Stimulated activated CD8-positive, alpha-beta memory T cell treated with anti-CD3 and anti-CD28 coated beads, Interleukin-4, amount 100 ng/mL, for 48 hours (primary cell): ENCODE data around the gene FARS2.

Experiments
- DNase-seq: peaks from one replicate; pipeline ENCODE4 v3.0.0-alpha.2; 2020

FARS2 gene

DNA sequence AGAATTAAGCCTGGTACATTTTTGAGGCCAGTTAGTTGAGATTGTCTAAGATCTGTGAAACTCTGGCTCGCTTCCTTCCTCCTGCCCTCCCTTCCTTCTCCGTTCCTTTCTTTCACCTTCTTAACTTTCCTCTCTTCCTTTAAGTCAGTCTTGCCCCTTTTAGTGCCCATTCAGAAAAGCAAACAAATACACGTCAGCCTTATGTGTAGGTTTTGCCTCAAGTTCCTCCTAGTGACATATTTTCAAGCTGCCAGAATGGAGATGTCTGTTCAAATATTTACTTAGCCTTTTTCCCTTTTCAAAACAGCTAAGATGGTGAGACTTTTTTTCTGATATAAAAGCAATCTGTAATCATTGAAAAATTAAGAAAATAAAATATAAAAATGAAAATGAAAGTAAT, 178.4 kb downstream of the FARS2 start:
- DNase-seq: no peak

DNA sequence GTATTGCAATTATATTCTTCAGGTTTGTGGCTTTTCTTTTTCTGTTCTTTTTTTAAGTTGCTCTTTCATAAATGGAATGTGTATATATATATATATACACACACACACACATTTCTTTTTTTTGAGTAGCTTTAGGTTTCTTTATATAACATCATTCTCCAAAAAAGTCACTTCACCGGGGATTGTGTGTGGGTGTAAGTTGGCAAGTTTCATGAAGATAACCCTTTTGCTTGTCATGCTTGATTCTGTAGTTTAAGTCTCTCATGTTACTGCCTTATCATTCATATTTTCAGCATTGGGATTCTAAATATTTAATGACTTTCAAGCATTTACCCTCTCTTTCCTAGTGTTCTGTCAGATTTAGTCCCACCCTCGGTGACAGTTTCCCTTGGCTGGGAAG, 181.0 kb downstream of the FARS2 start:
- no peak for DNase-seq

DNA sequence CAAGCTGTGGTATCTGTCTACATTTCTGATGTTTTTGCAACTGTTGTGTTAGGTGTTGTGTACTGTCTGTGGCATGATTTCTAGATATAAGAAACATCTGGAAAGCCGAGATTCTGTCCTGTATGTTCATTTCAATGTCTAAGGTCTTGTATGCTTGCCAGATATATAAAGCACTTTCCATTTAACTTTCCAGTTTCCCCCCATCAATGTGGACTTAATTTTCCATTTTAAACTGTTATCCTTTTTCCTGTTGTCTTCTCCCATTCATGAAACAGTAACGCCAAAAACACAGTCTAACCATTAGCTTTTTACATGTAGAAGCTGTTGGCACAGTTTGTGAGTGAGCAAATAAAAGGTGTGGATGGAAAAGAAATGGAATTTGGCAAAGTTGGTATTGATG, 181.6 kb downstream of the FARS2 start:
- DNase-seq: no peak

- DNase-seq: no peak
These were observed 182.2 kb downstream of the FARS2 start for GRCh38 chr6:5443491-5443890.

DNA sequence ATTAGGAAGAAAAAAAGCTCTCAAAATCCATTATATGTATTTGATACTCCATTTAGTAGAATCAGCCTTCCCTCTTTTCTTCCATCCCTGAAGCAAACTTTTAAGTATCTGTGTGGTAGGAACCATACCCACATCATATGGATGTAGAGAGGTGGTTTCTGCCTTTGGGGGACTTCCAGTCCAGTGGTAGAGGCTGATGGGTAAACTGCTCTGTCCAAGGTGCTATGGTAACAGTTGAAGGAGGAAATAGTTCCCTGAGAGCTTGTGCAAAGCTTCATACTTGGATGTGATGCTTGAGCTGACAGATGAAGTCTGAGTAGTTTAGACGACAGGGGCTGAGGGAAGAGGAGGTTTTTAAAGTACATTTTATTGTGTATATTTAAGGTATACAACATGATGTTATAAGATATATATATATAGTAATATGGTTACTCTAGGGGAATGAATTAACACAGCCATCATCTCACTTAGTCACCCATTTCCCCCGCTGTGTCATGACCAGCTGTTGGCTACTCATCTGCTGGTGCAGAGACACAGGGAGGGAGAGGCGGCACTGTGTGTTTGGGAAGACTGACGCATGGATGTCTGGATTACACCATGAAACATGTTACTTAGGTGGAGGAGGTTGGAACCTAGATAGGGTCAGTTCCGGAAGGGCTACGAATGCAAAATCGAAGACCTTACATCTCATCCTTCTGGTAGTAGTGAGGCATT, 185.2 kb downstream of the FARS2 start:
- DNase-seq: no peak

DNA sequence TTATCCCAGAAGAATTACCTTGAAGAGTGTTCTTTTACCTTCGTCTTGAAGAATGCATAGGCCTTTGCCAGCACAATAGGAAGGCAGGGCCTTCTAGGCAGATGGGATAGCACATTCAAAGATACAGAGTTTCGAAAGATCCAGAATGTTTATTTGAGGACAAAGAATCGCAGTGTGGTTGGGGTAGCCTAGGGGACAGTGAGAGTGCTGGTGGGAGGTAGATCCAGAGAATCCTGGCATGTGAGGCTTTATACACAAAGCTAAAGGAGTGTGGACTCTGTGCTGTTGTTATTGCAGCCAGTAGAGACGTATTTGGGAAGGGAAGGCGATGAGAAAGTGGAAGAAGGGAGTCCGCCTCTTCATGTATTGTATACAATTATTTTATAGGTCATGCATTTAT, 186.6 kb downstream of the FARS2 start:
- DNase-seq: no peak

DNA sequence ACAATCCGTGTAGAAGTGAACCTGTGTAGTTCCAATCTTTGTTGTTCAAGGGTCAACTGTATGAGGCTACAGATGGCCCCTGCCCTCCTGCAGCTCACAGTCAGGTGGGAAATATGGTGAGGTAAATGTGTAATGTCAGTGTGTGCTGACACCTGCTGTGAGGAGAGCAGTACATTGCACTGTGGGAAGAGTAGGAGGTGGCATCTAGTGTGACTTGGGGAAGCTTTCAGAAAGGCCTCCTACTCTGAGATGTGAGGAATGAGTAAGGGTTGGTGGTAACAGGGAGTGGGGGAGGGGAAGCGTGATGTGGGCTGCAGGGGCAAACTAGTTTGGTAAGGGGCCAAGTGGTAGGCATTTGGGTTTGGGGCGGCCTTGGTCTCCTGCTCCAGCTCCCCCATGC, 188.8 kb downstream of the FARS2 start:
- DNase-seq: no peak

GRCh38 chr6:5453546-5453945, 192.2 kb downstream of the FARS2 start:
- no peak for DNase-seq

DNA sequence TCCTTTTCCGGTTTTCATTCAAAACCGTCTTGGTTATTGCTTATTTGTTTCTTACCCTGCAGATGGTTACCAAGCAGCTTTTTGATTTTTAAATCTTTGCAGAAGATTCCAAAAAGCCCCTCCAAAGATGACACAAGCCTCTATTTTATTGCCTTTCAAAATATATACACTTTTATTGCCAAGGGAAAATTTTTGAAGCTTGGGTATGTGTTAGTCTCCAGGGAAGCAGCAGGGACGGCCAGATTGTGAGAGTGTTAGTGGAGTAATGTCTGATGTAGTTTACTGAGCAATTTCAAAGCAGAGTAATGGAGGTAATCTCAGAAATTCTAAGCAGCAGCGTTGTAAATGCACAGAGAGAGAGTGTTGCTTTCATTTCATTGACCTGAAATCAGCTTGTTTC, 193.8 kb downstream of the FARS2 start:
- DNase-seq: no peak

DNA sequence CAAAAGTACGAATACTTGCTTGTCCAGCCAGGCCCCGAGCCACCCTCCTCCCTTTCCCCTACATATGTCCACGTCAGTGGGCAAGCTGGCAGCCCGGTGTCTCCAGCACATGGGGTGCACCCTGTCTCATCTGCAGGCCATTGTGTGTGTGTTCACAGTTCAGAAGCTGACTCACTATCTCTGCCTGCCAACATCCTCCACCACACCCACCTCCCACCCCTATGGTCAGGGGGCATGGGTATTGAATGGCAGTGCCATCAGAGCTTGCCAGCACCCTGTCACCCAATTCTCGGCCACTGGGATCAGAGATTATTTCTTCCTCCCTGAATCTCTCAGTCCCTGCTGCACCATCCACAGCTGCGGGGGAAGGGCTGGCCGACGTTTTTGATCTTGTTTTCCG, 195.7 kb downstream of the FARS2 start:
- no peak for DNase-seq

DNA sequence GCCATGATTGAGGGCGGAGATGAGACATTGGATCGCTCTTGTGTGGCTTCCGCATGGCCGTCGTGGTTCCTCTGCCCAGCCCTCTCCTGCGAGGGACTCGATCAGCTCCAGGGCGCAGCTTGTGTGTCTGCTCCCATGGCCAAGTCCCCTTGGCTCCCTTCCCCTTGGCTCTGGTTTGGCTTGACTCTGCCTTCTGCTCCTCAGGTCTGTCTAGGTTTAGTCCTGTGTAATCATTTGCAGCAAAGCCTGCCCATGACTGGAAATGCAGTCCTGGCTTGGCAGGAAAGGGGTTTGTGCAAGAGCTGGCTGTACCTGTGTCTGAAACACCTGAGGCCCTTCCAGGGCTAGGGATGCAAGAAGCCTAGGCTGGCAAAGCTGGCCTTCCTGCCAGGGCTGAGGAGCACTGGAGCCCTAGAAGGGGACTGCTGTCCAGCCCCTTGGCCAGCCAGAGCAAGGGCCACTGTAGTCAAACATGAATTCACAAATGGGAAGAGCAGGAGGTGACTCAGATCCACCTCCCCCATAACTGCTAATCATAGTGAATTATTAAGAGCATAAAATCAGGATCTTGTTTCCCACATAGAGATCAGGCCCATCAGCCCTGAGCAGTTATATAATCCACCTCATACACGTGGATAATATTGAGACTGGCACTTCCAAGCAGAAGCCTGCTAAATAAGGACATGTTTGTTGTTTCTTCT, 196.8 kb downstream of the FARS2 start:
- DNase-seq: no peak

- DNase-seq: no peak
These were observed 198.0 kb downstream of the FARS2 start for GRCh38 chr6:5459346-5459745.

DNA sequence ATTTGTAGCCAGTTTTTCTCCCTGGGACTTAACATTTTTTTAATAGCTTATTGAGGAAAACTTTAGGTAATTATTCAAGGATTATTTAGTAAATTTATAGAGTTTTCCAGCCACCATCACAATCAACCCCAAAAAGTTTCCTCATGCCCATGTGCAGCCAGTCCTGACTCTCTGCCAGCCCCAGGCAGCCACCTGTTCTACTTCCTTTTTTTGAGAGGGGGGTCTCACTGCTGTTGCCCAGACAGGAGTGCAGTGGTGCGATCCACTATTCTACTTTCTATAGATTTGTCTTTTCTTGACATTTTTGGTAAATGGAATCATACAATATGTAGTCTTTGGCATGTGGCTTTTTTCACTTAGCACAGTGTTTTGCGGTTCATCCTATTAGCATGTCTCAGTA, 200.1 kb downstream of the FARS2 start:
- no peak for DNase-seq

DNA sequence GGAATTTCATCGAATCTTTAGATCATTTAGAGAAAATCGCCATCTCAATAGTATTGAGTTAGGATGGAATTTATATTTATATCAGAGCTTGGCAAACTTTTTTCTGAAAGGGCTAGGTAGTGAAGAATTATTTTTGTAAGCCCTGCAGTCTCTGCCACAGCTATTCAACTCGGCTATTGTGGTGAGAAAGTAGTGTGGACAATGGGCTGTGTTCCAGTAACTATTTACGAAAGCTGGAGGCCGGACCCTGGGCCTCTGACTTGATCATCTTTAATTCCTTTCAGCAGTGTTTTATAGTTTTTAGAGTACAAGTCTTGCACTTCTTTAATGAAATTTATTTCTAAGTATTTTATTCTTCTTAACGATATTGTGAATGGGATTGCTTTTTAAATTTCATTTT, 201.5 kb downstream of the FARS2 start:
- DNase-seq: no peak

DNA sequence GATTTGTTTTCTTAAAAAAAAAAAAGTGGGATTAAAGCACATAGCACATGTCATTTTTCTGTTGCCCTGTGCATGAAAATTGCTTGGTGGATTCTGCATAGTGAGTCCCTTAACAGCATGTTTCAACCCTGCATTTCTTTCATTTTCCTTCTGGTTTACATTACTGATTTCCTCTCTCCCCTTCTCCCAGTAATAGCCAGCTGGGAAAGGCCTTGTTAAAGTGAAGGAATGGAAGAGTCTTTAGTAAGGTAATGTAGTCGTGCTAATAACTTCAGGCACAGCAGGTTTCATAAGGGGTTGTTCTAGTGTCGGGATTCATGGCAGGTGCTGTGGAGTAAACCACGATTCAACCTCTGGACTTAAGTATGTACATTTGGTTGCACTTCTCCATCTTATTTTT, 202.4 kb downstream of the FARS2 start:
- DNase-seq: no peak

GRCh38 chr6:5464099-5464885, 203.0 kb downstream of the FARS2 start:
- DNase-seq: no peak

- no peak for DNase-seq
These were observed 205.2 kb downstream of the FARS2 start for GRCh38 chr6:5466281-5467136.

DNA sequence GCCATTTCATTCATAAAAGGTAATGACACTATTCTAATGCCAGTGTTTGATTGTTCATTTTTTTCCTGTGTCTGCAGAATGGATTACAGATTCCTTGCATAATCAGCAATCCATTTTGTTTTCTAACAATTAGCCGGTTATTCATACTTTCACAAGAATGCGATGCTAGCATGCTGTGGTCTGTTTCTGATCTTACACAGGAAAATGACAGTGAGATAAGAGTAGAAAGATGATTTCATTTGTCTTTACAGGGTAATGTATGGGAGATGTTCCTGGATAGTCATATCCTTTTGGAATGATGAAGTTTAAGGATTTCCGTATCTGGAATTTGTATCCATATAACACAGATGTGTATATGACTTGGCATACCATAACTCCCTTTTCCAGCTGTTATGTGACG, 207.3 kb downstream of the FARS2 start:
- DNase-seq: no peak

DNA sequence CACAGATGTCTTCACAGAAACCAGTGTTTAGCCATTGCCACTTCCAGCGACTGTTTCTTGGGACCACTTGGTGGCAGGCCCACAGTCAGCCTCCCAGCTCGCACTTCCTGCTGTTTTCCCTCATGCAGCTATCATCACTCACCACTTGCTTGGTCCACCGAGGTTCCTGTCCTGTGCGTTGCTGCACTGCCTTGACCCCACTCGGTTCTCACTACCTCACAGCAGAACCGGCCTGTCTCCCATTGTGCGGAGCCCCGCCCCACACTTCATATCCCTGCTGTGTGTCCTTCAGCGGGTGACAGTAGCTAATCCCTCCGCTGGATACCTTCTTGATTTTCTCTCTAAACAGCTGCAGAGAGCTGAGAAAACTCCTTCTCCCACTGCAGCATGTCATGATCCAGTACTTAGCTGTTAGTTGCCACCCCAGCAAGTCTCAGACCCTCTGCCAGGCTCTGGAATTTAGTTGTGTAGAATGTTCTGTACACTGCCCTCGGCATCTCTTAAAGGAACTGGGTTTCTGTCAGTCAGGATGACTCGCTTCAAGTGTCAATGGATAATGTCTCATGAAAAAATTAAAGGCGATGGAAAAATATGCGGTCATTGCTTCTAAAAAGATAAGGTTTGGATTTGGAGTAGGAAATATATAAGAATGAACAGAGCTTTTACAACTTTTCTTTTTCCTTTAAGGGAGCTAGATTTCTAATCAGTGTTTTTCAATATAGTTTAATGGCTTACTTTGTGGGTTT, 208.0 kb downstream of the FARS2 start:
- no peak for DNase-seq

- peak; percentile 76 for DNase-seq
These were observed 209.7 kb downstream of the FARS2 start for GRCh38 chr6:5471044-5471443.

DNA sequence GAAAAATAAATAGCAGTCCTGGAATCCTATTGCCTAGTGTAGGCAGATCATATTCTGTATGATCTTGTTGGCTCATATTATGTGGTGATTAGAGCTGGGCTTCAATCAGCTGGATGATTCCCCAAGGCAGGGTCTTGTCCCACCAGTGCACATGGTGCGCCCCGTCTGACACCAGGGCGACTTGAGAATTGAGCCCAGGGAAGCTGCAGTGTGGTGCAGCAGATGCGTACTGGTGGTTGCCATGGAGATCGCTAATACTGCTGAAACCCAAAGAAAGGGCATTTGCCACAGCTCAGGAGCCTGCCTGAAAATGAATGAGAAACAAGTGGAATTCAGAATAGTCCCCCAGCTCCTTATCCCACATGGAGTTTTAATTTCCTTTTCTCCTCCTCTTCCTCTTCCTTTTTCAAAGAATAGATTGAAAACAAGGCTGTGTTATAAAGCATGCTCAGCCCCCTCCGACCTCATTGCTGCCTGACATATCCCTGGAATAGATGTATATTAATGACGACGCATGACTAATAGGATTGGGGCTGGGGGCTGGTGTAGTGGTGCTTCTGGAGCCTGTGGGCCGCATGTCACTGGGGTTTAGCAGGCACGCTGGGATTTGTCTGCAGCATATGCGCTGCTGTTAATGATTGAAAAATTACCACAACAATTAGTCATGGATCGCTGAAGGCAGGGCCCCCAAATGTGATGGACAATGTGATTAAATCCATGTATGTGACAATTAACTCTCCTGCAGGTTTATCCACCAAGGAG, 210.5 kb downstream of the FARS2 start:
- DNase-seq: no peak

DNA sequence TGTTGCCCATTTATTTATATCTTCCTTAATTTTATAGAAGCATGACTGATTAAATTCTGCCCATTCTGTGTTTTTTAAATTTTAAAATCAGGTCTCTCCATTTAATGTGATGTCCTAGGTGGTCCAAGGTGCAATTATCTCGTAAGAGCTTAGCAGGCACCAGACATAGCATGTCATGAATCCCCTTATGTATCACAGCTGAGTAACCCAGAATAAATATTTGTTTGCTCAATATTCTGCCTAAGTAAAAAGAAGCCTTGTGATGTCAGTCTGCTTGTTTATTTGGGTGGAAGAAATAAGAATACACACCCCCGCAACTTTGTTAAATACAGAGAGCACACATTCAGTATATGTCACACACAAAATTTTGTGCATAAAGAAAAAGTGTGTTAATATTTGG, 211.3 kb downstream of the FARS2 start:
- no peak for DNase-seq
